GM23248 (cell line): ENCODE measurements around the gene PDIA4. TPM values are rescaled to one million over a fixed set of nuclear protein-coding genes. Genes with fewer than 3 reads are reported as not detected.

ENCODE experiments used
- DNase-seq: peaks from one replicate; pipeline ENCODE4 v3.0.0-alpha.2; 2015
- H2AFZ ChIP-seq: fragments of 200-600 bp; sonication (generic); 2 replicates; pipeline ENCODE4 v1.6.1; 2016; ENCODE audit warnings: antibody characterized with exemption
- H3F3A ChIP-seq: fragments of 200-600 bp; sonication (generic); 2 replicates; pipeline ENCODE4 v1.6.1; 2016; ENCODE audit warnings: mild to moderate bottlenecking, antibody characterized with exemption, mixed run types; ENCODE audit not compliant: insufficient read depth
- H3K27ac ChIP-seq: fragments of 200-600 bp; sonication (generic); 2 replicates; pipeline ENCODE4 v1.5.1; 2016; ENCODE audit warnings: mild to moderate bottlenecking
- H3K27me3 ChIP-seq: fragments of 200-600 bp; sonication (generic); replicated peaks from 2 replicates; pipeline ENCODE4 v1.6.1; 2016; ENCODE audit warnings: mild to moderate bottlenecking; ENCODE audit not compliant: insufficient read depth
- H3K36me3 ChIP-seq: fragments of 200-600 bp; sonication (generic); 2 replicates; pipeline ENCODE4 v1.6.1; 2016; ENCODE audit warnings: low read depth, mild to moderate bottlenecking
- H3K4me1 ChIP-seq: fragments of 200-600 bp; sonication (generic); 2 replicates; pipeline ENCODE4 v1.6.1; 2016; ENCODE audit warnings: mild to moderate bottlenecking; ENCODE audit not compliant: insufficient read depth
- H3K4me2 ChIP-seq: fragments of 200-600 bp; sonication (generic); one replicate; pipeline ENCODE4 v1.6.1; 2016; ENCODE audit warnings: mild to moderate bottlenecking; ENCODE audit not compliant: unreplicated experiment
- H3K4me3 ChIP-seq: fragments of 200-600 bp; sonication (generic); 2 replicates; pipeline ENCODE4 v1.5.1; 2016; ENCODE audit warnings: mild to moderate bottlenecking
- H3K79me2 ChIP-seq: fragments of 200-600 bp; sonication (generic); 2 replicates; pipeline ENCODE4 v1.6.1; 2016; ENCODE audit warnings: mild to moderate bottlenecking; ENCODE audit not compliant: insufficient read depth
- H3K9ac ChIP-seq: fragments of 200-600 bp; sonication (generic); 2 replicates; pipeline ENCODE4 v1.6.1; 2016; ENCODE audit warnings: mild to moderate bottlenecking
- H3K9me2 ChIP-seq: fragments of 200-600 bp; sonication (generic); 2 replicates; pipeline ENCODE4 v1.6.1; 2016; ENCODE audit warnings: mixed run types, mild to moderate bottlenecking, moderate library complexity; ENCODE audit not compliant: insufficient read depth
- H3K9me3 ChIP-seq: fragments of 200-600 bp; sonication (generic); one replicate; pipeline ENCODE4 v1.6.1; 2017; ENCODE audit warnings: low read depth
- H4K20me1 ChIP-seq: fragments of 200-600 bp; sonication (generic); 2 replicates; pipeline ENCODE4 v1.6.0; 2016; ENCODE audit not compliant: insufficient read depth
- EZH2 ChIP-seq: fragments of 200-600 bp; sonication (generic); IDR thresholded peaks from 2 replicates; pipeline ENCODE4 v1.6.1; 2018; ENCODE audit warnings: antibody characterized with exemption, mild to moderate bottlenecking; ENCODE audit not compliant: insufficient read depth, poor library complexity, severe bottlenecking
- EZH2phosphoT487 ChIP-seq: fragments of 200-600 bp; sonication (generic); IDR thresholded peaks from 2 replicates; pipeline ENCODE4 v1.6.1; 2018; ENCODE audit warnings: antibody characterized with exemption, moderate library complexity, mild to moderate bottlenecking, low read depth; ENCODE audit not compliant: insufficient read depth
- WGBS, 2 experiments: methylation state at CpG; one replicate each; pipeline ENCODE4 v1.1.6; 2015 to 2017; ENCODE audit warnings: low lambda C conversion rate in 2 of 2, low coverage in 1 of 2; ENCODE audit errors: missing lambda C conversion rate in 2 of 2; 5-methylcytosine and 5-hydroxymethylcytosine counted together
- in situ Hi-C: fragments of 300-500 bp; cut with MboI; formaldehyde crosslinking; loops from 2 replicates; pipeline ENCODE4 v1.15.0; 2020
- polyA plus RNA-seq: library from polyadenylated mRNA; unstranded; fragments of >200 nt; fragmentation: Nextera tagmentation; extraction: Ambion mirVana; gene quantifications from 2 replicates; pipeline ENCODE4 v1.2.1, GENCODE V29; 2016
- total RNA-seq: library from RNA; depleted of rRNA; stranded (reverse); fragments of >200 nt; shearing (Covaris generic); gene quantifications from 2 replicates; pipeline ENCODE4 v1.2.3, GENCODE V29; 2014

The PDIA4 gene
- total and polyA plus RNA-seq, 2 experiments from 2014 or later, result 196 to 204 TPM

DNA sequence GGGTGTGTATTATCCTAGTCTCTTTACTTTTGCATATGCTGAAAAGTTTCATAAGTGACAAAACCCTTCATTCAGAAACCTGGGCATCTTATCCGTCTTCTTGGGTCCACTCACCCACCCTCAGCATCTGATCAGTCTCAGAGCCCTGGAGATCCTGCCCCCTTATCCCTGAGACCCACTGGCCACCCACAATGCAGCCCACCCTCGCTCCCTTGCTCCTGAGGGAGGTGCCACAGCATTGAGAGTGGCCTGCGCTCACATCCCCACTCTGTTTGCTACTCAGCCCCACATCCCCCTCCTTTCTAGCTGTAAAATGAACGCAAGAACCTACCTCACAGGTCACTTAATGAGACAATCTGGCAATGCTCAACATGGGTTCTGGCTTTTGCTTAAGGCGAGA, 27.3 kb downstream of the PDIA4 start:
- Histone ChIP-seq H4K20me1 (no peaks in the 10 kb centered on the region), H3K9me3 (no peaks in the 10 kb centered on the region), H3K36me3 (0 out of 2 replicates have a peak, but pooled peaks cover 6% of the 10 kb centered on the region), H3K4me1 (no peaks in the 10 kb centered on the region), H3K79me2 (no peaks in the 10 kb centered on the region), H3F3A (peaks cover 5% of the 10 kb centered on the region; the same call in 1 of the 2 replicates), H3K4me2 (no peak overlapping the region), H3K27ac (no peak overlapping the region), H3K4me3 (no peak overlapping the region), H3K9me2 (no peaks in the 10 kb centered on the region), H3K9ac (no peak overlapping the region), H2AFZ (no peak overlapping the region), H3K27me3 (no peaks in the 10 kb centered on the region)
- WGBS, 2 experiments, result 55 to 56% methylated on average over 5 of the region's 5 CpGs
- DNase-seq, result no peak
- in situ Hi-C loops, result no loop called here
- TF ChIP-seq EZH2phosphoT487 (no peak), EZH2 (no peak)

- Histone ChIP-seq H3K9me3 (no peaks in the 10 kb centered on the region), H3K9me2 (no peaks in the 10 kb centered on the region), H3K4me2 (no peak overlapping the region), H3K27me3 (no peaks in the 10 kb centered on the region), H3K27ac (no peak overlapping the region), H3K4me3 (no peak overlapping the region), H3K9ac (no peak overlapping the region), H3F3A (peaks cover 5% of the 10 kb centered on the region; the same call in 1 of the 2 replicates), H3K4me1 (no peaks in the 10 kb centered on the region), H3K36me3 (0 out of 2 replicates have a peak, but pooled peaks cover 6% of the 10 kb centered on the region), H2AFZ (no peak overlapping the region), H3K79me2 (no peaks in the 10 kb centered on the region), H4K20me1 (no peaks in the 10 kb centered on the region)
- TF ChIP-seq EZH2phosphoT487, result no peak
- no peak for TF ChIP-seq EZH2
- DNase-seq, result no peak
- whole genome bisulfite sequencing, 2 experiments, result 85 to 91% methylated on average over 6 of the region's 6 CpGs
- in situ Hi-C loops, result no loop called here
Measured at GRCh38 chr7:148999192-148999591, 29.1 kb downstream of the PDIA4 start.

- no peaks in the 10 kb centered on the region for H3K36me3 ChIP-seq
- no peaks in the 10 kb centered on the region for H3K4me1 ChIP-seq
- H2AFZ ChIP-seq, result no peak overlapping the region
- H3K9me3 ChIP-seq, result no peaks in the 10 kb centered on the region
- WGBS, 2 experiments, result 43 to 49% methylated on average over 4 of the region's 4 CpGs
- H3K9me2 ChIP-seq, result no peaks in the 10 kb centered on the region
- no peak overlapping the region for H3K9ac ChIP-seq
- no peaks in the 10 kb centered on the region for H3K27me3 ChIP-seq
- H3K4me2 ChIP-seq, result no peak overlapping the region
- H3F3A ChIP-seq, result peaks cover 5% of the 10 kb centered on the region; the same call in 1 of the 2 replicates
- in situ Hi-C loops, result no loop called here
- H4K20me1 ChIP-seq, result no peaks in the 10 kb centered on the region
- H3K79me2 ChIP-seq, result no peaks in the 10 kb centered on the region
- H3K4me3 ChIP-seq, result no peak overlapping the region
- no peak for TF ChIP-seq EZH2
- no peak for TF ChIP-seq EZH2phosphoT487
- no peak for DNase-seq
- no peak overlapping the region for H3K27ac ChIP-seq
Measured at GRCh38 chr7:148997497-148997896, 30.8 kb downstream of the PDIA4 start.

- Histone ChIP-seq H3K4me3 (no peak overlapping the region), H3K9me3 (no peaks in the 10 kb centered on the region), H3K4me1 (no peaks in the 10 kb centered on the region), H3K4me2 (no peak overlapping the region), H3K79me2 (no peaks in the 10 kb centered on the region), H3K27me3 (no peaks in the 10 kb centered on the region), H3K27ac (no peak overlapping the region), H3K36me3 (no peaks in the 10 kb centered on the region), H2AFZ (no peak overlapping the region), H3F3A (peaks cover 5% of the 10 kb centered on the region; the same call in 1 of the 2 replicates), H3K9me2 (no peaks in the 10 kb centered on the region), H4K20me1 (no peaks in the 10 kb centered on the region), H3K9ac (no peak overlapping the region)
- in situ Hi-C loops, result no loop called here
- WGBS, 2 experiments, result 36 to 44% methylated on average over 3 of the region's 3 CpGs
- DNase-seq, result no peak
- TF ChIP-seq EZH2 (no peak), EZH2phosphoT487 (no peak)
Measured at GRCh38 chr7:148994576-148994975, 33.7 kb downstream of the PDIA4 start.

GRCh38 chr7:148993193-148993592, 35.1 kb downstream of the PDIA4 start:
- Histone ChIP-seq H3K4me2 (no peak overlapping the region), H3K9ac (no peak overlapping the region), H4K20me1 (no peaks in the 10 kb centered on the region), H3K4me1 (no peaks in the 10 kb centered on the region), H3K27ac (no peak overlapping the region), H3K79me2 (no peaks in the 10 kb centered on the region), H3K36me3 (no peaks in the 10 kb centered on the region), H3F3A (peaks cover 4% of the 10 kb centered on the region), H2AFZ (no peak overlapping the region), H3K27me3 (no peaks in the 10 kb centered on the region), H3K4me3 (no peak overlapping the region), H3K9me3 (no peaks in the 10 kb centered on the region), H3K9me2 (no peaks in the 10 kb centered on the region)
- no peak for DNase-seq
- WGBS, 2 experiments, result 89 to 91% methylated on average over 8 of the region's 8 CpGs
- in situ Hi-C loops, result no loop called here
- TF ChIP-seq EZH2phosphoT487 (no peak), EZH2 (no peak)
